Hepatocyte (in vitro differentiated cells): ENCODE data around the gene MRPL36.

ENCODE experiments used
- EZH2 ChIP-seq: fragments of 200-600 bp; sonication (generic); IDR thresholded peaks from 2 replicates; pipeline ENCODE4 v1.6.1; 2016; ENCODE audit warnings: antibody characterized with exemption, mild to moderate bottlenecking, borderline replicate concordance
- EZH2phosphoT487 ChIP-seq: fragments of 200-600 bp; sonication (generic); IDR thresholded peaks from one replicate; pipeline ENCODE4 v1.6.1; 2018; ENCODE audit warnings: antibody characterized with exemption, mild to moderate bottlenecking, low read depth, moderate library complexity; ENCODE audit not compliant: unreplicated experiment, severe bottlenecking
- TF ChIP-seq, protein P1 (sequence below): fragments of 200-600 bp; sonication (generic); IDR thresholded peaks from 2 replicates; pipeline ENCODE4 v1.5.1; 2016; ENCODE audit warnings: antibody characterized with exemption, mild to moderate bottlenecking; ENCODE audit not compliant: poor library complexity

- TF ChIP-seq, protein P1, sequence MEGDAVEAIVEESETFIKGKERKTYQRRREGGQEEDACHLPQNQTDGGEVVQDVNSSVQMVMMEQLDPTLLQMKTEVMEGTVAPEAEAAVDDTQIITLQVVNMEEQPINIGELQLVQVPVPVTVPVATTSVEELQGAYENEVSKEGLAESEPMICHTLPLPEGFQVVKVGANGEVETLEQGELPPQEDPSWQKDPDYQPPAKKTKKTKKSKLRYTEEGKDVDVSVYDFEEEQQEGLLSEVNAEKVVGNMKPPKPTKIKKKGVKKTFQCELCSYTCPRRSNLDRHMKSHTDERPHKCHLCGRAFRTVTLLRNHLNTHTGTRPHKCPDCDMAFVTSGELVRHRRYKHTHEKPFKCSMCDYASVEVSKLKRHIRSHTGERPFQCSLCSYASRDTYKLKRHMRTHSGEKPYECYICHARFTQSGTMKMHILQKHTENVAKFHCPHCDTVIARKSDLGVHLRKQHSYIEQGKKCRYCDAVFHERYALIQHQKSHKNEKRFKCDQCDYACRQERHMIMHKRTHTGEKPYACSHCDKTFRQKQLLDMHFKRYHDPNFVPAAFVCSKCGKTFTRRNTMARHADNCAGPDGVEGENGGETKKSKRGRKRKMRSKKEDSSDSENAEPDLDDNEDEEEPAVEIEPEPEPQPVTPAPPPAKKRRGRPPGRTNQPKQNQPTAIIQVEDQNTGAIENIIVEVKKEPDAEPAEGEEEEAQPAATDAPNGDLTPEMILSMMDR: no peak
- TF ChIP-seq EZH2 (no peak), EZH2phosphoT487 (no peak)
Measured at GRCh38 chr5:1807451-1808185, 8.0 kb upstream of the MRPL36 start.
